Psoas muscle (tissue), 8 donors: ENCODE data around the gene FGFR3. TPM values are rescaled to one million over a fixed set of nuclear protein-coding genes. Genes with fewer than 3 reads are reported as not detected.

Experiments used
- ATAC-seq, 4 donors: fragments of 200-7000 bp; cut with Tn5 transposase; one replicate each; pipeline ENCODE4 v1.9.1; 2020; ENCODE audit warnings: moderate library complexity in 3 of 4, mild to moderate bottlenecking in 2 of 4
- DNase-seq, 2 donors: peaks; one replicate each; pipeline ENCODE4 v3.0.0-alpha.2; 2020
- H3K27ac ChIP-seq: fragments of 200-600 bp; one replicate; pipeline ENCODE4 v1.8.0; 2022
- H3K27me3 ChIP-seq, 3 donors: fragments of 200-600 bp in 1 of 3; one replicate each; pipeline versions ENCODE4 v1.6.1 to v1.8.0; 2013 to 2022; ENCODE audit warnings: low read length in 2 of 3, mild to moderate bottlenecking in 2 of 3, moderate library complexity in 1 of 3; ENCODE audit not compliant: insufficient read depth in 3 of 3
- H3K36me3 ChIP-seq, 2 donors: fragments of 200-600 bp in 1 of 2; one replicate each; pipeline versions ENCODE4 v1.6.1 to v1.8.0; 2013 to 2022; ENCODE audit warnings: low read depth in 1 of 2, mild to moderate bottlenecking in 1 of 2, moderate library complexity in 1 of 2; ENCODE audit not compliant: insufficient read depth in 1 of 2
- H3K4me1 ChIP-seq: fragments of 200-600 bp; one replicate; pipeline ENCODE4 v1.8.0; 2022
- H3K4me3 ChIP-seq: fragments of 200-600 bp; one replicate; pipeline ENCODE4 v1.8.0; 2022; ENCODE audit warnings: mild to moderate bottlenecking
- H3K9me3 ChIP-seq: fragments of 200-600 bp; one replicate; pipeline ENCODE4 v1.8.0; 2022
- WGBS, 3 donors: extraction: QIAGEN DNeasy Blood & Tissue Kit; methylation state at CpG; one replicate each; pipeline versions ENCODE4 v1.1.6 to v1.1.7; 2013; 5-methylcytosine and 5-hydroxymethylcytosine counted together
- intact Hi-C, 2 donors: fragments of 100-400 bp; cut with DNase I; formaldehyde crosslinking; loops; one replicate each; pipeline versions ENCODE4 v1.11.0 to v1.14.2; 2022
- polyA plus RNA-seq, 3 donors: library from polyadenylated mRNA; stranded (reverse); fragments of 200-250 nt; gene quantifications; one replicate each; pipeline ENCODE4 v1.2.3, GENCODE V29; 2013
- total RNA-seq, 4 donors: library from RNA; stranded (reverse); fragmentation: NEBNext Ultra II Directional in 2 of 4; extraction: Animal tissue kit (Norgen Biotek cat#: 25700) in 2 of 4; gene quantifications; one replicate each; pipeline versions ENCODE4 v1.2.1 to v1.2.4, GENCODE V29; 2021 to 2023
- TF ChIP-seq, protein P1 (sequence below): fragments of 200-600 bp; IDR thresholded peaks from one replicate; pipeline ENCODE4 v1.8.0; 2022; ENCODE audit warnings: antibody characterized with exemption
- donor health status: healthy with polysubstance abuse.
- donor health status: DM: no; HTN: no; CAD: no; lungs with moderate emphysema.
- donor health status: Bipolar disorder and iron deficiency.
- donor health status: healthy.
- donor health status: DM: yes; HTN: yes; CAD: no.
- donor health status: DM: no; HTN: no; CAD: no.
- donor health status: DM: no; HTN: no; CAD: no.
- donor health status: DM: yes; HTN: yes; CAD: no.

Gene FGFR3
- total and polyA plus RNA-seq, 7 donors: 0.17 to 1.1 (median 0.30) TPM

DNA sequence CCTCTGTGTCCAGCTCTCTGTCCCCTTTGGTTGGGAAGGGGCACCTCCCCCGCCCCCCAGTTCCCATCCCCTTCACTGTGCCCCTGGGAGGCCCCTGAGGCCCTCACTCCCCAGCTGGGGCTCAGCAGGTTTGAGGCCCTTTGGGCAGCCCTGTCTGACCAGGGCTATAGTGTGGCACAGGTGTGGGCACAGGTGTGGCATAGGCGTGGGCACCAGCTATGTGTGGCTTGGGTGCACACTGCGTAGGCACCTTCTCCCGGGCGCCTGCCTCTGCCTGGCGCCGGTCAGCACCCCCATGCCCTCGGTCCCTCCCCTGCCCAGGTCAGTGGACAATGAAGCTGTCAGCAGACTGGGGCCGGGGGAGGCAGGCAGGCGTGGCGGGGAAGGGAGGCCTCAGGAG is 7.5 kb upstream of the FGFR3 start:
- Histone ChIP-seq H3K27ac (no peak overlapping the region), H3K4me3 (no peak overlapping the region), H3K27me3 (no peaks in the 10 kb centered on the region), H3K4me1 (peaks cover 8% of the 10 kb centered on the region), H3K9me3 (no peaks in the 10 kb centered on the region), H3K36me3 (no peaks in the 10 kb centered on the region)
- WGBS, 3 donors: 92 to 97% (median 93%) methylated on average over 8 to 11 of the region's 11 CpGs
- ATAC-seq (no peak), DNase-seq (no peak)
- TF ChIP-seq, protein P1, sequence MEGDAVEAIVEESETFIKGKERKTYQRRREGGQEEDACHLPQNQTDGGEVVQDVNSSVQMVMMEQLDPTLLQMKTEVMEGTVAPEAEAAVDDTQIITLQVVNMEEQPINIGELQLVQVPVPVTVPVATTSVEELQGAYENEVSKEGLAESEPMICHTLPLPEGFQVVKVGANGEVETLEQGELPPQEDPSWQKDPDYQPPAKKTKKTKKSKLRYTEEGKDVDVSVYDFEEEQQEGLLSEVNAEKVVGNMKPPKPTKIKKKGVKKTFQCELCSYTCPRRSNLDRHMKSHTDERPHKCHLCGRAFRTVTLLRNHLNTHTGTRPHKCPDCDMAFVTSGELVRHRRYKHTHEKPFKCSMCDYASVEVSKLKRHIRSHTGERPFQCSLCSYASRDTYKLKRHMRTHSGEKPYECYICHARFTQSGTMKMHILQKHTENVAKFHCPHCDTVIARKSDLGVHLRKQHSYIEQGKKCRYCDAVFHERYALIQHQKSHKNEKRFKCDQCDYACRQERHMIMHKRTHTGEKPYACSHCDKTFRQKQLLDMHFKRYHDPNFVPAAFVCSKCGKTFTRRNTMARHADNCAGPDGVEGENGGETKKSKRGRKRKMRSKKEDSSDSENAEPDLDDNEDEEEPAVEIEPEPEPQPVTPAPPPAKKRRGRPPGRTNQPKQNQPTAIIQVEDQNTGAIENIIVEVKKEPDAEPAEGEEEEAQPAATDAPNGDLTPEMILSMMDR: no peak
- intact Hi-C loops: no loop called here

DNA sequence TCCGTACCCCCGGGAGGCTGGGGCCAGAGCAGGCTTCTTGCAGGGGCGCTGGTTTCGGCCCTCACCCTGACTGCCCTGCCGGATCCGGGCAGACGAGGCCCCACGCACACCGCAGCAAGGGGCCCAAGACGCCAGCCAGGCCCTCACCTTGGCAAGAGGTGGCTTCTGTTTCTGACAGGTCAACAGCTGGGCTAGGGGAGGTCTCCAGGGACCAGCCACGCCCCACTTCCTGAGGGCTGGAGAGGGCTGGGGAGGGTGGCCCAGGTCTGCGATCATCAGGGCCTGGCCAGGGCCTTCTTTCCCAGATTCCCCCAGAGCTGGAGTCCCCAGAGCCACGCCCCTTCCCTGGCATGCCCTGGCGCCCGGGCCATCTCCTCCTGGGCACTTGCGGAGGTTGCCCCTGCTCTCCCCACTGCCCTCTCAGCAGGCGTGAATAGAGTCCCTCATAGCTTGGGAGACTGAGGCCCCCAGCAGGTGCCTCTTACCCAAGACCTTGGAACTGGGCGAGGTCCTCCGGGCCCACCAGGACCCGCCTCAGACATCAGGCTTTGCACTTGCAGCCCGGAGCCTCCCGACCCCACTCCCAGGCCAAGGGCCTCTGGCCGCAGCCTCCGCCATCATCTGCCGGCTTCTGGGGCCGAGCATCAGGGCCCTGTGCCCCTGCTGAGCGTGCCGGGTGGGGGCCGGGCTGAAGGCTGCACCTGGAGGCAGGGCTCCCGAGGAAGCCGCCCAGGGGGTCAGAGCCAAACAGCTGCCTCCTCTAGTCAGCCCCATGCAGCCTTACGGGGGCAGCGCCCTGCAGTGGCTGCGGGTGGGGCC is 6.3 kb upstream of the FGFR3 start:
- H3K27me3 ChIP-seq: no peaks in the 10 kb centered on the region
- H3K27ac ChIP-seq: no peak overlapping the region
- WGBS, 3 donors: 81 to 87% (median 86%) methylated on average over 30 to 34 of the region's 34 CpGs
- H3K36me3 ChIP-seq: no peaks in the 10 kb centered on the region
- no peak for DNase-seq
- H3K4me1 ChIP-seq: peaks cover 8% of the 10 kb centered on the region
- no peak for ATAC-seq
- TF ChIP-seq, protein P1: no peak
- no peak overlapping the region for H3K4me3 ChIP-seq
- intact Hi-C loops: no loop called here
- no peaks in the 10 kb centered on the region for H3K9me3 ChIP-seq

DNA sequence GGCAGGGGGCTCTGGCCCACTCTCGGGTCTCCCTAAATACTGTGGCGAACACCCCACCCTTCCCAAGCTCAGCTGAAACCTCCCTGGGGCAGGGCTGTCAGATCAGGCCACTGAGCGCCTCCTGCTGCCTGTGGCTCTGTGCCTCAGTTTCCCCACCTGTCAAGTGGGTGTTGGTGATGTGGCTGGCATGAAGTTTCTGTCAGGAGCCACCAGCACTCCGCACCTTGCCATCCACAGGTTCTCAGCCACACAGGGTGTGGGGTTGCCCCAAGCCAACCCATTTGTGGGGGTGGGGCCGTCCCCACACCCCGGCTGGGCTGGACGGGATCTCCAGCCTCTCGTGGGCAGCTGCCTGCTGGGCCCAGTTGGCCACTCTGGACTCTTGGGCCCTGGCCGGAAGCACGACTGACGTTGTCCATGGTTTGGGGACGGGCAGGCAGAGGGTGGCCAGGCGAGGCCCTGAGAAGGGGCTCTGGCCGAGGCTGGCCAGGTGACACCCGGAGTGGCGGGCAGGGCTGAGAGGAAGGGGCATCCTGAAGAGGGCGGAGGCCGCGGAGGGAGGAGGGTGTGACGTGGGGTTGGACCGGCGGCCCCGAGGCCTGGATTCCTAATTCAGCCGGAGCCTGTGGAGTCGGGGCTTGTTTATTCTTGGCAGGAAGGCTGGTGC is 5.5 kb upstream of the FGFR3 start:
- intact Hi-C loops: no loop called here
- H3K36me3 ChIP-seq: no peaks in the 10 kb centered on the region
- no peaks in the 10 kb centered on the region for H3K9me3 ChIP-seq
- H3K27ac ChIP-seq: no peak overlapping the region
- H3K27me3 ChIP-seq: peaks cover 0 to 3% (median 0%) of the 10 kb centered on the region in 3 donors
- H3K4me3 ChIP-seq: no peak overlapping the region
- WGBS, 3 donors: 44 to 46% (median 45%) methylated on average over 23 to 25 of the region's 25 CpGs
- H3K4me1 ChIP-seq: peaks cover 8% of the 10 kb centered on the region
- ATAC-seq (no peak), DNase-seq (no peak)
- TF ChIP-seq, protein P1: no peak

DNA sequence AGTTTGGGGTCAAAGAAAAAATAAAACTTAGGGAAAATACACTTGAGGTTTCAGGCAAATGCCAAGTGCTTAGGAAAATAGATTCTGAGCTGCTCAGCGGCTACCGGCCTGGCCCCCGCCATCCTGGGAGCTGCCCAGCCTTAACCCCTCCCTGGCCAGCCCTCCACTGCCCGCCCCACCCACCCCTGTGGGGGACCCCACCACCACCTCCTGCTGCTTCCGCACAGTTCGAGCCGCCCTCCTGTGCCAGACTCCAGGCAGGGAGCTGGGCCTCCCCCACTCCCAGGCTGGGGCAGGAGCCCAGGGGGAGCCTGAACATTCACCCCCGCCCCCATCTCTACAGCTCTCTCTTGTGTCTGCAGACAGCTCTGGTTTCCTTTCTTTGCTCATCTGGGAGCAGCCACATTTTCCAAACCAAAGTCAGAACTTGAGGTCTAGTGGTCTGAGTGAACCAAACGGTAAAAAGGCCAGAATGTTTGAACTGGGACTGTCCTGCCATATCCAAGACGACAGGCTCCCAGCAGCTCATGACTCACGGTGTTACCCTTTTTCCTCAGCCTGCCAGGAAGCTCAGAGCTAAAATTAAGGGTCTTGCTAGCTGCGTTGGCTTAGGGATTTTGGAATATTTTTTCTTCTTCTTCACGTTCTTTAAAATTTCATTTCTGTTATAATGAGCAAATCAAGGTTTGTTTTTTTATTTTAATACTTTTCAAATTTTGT is 4.7 kb upstream of the FGFR3 start:
- TF ChIP-seq, protein P1: no peak
- H3K27ac ChIP-seq: no peak overlapping the region
- H3K4me1 ChIP-seq: peaks cover 8% of the 10 kb centered on the region
- peaks cover 0 to 5% (median 2%) of the 10 kb centered on the region in 3 donors for H3K27me3 ChIP-seq
- no peak overlapping the region for H3K4me3 ChIP-seq
- no peak for DNase-seq
- ATAC-seq: no peak
- WGBS, 3 donors: 69 to 73% (median 72%) methylated on average over 13 of the region's 13 CpGs
- H3K9me3 ChIP-seq: no peaks in the 10 kb centered on the region
- intact Hi-C loops: no loop called here
- H3K36me3 ChIP-seq: no peaks in the 10 kb centered on the region
